GM12874 (cell line): ENCODE data around the gene DPT.

Experiments
- TF ChIP-seq, protein P1 (sequence below): IDR thresholded peaks from 2 replicates; pipeline ENCODE4 v1.5.1; 2011; ENCODE audit warnings: low read depth, mild to moderate bottlenecking, control low read depth, low read length, moderate library complexity; ENCODE audit not compliant: insufficient read depth

The DPT gene

DNA sequence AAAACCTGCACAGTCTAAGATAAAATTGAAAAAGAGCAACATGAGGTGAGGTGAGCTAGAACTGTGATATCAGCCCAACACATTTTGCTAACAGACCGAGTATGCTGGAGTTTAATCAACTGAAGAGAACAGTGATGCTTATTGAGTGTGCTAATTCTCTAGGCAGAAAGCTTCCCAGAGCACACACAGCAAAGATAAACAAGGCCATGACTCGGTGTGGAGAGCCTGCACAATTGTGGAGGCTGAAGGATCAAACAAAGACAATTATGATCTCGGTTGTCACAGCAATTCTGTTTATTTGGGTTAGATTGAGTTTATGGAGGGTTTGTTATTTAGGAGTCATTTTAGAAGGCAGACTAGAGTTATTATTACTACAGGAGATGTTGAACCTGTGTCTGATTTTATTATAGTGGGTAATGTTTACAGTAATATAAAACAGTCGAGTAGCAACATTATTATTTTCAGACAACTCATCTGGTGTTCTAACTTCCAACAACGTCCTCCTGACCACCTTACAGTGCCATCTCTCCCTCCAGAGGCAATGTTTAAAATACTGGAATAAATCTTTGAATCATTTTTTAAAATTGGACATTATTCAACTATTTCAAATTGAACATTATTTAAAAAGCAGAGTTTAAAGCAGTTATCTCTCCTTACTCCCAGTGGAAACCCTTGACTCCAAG is 40.2 kb downstream of the DPT start:
- TF ChIP-seq, protein P1, sequence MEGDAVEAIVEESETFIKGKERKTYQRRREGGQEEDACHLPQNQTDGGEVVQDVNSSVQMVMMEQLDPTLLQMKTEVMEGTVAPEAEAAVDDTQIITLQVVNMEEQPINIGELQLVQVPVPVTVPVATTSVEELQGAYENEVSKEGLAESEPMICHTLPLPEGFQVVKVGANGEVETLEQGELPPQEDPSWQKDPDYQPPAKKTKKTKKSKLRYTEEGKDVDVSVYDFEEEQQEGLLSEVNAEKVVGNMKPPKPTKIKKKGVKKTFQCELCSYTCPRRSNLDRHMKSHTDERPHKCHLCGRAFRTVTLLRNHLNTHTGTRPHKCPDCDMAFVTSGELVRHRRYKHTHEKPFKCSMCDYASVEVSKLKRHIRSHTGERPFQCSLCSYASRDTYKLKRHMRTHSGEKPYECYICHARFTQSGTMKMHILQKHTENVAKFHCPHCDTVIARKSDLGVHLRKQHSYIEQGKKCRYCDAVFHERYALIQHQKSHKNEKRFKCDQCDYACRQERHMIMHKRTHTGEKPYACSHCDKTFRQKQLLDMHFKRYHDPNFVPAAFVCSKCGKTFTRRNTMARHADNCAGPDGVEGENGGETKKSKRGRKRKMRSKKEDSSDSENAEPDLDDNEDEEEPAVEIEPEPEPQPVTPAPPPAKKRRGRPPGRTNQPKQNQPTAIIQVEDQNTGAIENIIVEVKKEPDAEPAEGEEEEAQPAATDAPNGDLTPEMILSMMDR, result no peak

DNA sequence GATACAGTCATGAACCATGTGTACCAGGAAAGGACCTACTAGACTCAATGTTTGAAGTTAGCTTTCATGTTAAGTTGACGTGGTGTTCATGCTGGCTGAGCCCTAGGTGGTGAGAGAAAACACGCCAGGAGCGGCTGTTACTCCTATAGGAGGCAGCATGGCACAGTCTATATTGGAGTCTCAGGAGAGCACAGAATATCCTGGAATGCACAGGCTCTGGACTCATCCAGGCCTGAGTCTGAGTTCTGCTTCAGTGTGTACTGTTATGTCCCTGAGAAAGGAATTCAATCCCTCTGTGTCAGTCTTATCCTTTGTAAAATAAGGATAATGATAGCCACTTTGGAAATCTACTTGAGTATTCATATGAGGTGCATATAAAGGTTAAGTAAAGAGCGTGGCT is 41.2 kb downstream of the DPT start:
- TF ChIP-seq, protein P1, result no peak

DNA sequence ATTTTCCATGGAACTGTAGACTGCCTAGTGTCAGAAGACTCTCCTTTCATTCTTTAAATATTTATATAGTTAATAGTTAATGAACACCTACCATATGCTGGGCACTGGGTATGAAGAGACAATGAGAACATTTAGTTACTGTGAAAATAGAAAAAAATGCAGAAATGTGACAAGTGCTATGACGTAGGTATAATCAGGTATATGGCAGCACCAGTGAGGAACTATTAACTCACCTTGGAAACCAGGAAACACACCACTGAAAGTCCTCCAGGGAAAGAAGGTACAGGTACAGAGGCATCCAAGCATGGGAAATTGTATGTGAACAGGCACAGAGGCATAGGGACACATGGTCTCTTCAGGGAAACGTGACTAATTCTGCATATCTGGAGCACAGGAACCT is 42.3 kb downstream of the DPT start:
- TF ChIP-seq, protein P1, result no peak

DNA sequence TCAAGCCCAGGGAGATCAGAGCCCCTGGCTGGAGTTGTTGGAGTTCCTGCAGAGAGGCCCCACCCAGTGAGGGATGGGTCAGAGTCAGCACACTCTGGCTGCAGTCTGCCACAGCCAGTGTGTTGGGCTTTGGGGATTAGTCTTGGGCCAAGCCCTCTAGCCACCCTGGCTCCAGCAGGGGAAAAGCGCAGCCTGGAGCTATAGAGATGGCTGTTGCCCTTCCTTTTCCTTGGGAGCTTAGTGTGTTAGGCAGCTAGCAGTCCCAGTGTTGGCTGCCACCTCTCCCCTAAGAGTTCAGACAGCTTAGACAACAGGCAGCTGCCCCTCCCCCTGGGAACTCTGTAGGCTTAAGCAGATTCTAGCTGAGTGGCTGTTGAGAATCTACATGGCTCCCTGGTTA is 45.1 kb downstream of the DPT start:
- TF ChIP-seq, protein P1, result no peak

DNA sequence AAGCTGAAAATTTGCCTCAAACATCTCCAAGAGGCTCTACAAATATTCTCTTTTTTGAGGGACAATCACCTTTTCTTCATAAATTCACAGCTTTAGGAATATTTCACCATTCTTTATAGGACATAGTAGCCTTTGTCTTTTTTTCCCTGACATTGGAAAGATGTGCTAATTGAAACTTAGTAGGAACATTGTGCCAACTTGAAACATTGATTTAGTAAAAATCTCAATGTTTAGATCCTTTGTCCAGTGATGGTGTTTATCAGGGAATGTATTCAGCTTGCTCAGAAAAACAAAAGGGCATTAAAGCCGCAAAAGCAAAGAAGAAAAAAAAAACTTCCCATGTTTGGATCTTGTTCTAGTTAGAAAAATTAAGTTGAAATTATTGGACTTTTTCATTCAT is 52.1 kb downstream of the DPT start:
- TF ChIP-seq, protein P1, result no peak

DNA sequence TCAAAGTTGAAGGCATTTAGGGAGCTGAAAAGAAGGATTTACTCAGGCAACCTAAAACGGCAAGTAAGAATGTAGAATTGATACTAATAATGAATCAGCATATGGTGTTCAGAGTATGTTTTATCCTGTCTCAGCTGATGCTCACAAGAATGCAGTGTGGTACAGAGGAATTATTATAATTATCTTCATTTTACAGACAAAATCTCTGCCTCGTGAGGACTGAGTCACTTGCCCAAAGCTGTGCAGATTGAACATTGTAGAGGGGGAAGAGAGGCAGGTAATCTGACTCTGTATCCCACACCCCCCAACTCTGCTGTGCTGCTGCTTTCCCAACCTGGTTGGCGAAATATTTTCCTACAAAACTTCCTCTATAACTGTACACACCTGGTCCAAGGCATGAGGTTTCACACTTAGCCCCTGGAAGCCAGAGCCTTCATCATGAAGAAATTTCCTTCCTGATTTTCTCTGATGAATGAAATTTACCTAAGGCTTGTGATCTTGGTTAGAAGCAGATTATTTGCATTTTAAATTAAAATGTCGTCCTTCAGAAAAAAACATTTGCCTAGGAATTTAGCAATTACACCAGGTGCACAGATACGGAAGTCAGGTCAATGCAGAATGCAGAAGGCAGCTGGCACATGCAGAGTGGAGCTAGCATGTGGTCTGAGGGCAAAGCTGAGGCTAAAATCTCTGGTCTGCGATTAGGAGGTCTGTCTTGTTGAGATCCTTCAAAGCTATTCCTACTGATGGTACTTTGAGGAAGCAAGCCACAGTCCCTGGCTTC is 52.8 kb downstream of the DPT start:
- TF ChIP-seq, protein P1, result no peak

DNA sequence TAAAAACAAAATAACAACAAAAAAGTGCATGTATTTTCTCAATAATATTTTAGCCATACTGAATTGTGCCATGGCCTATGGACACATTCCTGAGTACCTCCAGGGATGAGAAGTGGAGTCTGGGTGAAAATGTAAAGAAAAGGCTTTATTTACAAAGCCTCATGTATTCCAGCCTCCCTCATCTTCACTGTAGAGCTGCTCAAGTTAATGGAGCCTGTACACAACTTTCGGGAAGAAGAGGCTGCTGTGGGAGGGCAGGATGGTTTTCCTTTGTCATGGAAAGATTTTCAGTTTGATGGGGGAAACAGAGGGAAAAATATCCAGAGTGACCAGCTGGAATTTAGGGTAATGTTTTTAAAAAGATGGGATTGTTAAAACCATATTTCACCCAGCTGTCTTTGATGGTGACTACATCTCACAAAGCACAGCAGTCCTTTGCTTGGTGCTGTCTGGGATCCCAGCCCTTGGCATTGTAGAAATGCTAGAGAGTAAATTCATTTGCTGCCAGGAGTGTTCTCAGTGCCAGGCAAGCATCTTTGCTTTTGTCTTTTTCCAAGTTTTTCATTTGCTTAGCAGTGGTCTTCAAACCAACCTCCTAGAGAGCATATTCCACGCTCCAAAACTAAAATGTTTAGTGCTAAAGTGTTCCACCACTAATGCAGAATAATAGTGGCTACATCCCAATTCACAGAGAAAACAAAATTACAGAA is 54.9 kb downstream of the DPT start:
- TF ChIP-seq, protein P1, result no peak
